Kidney (tissue), 14 donors: Measurements from ENCODE around the gene PKIG. TPM values are rescaled to one million over a fixed set of nuclear protein-coding genes. Genes with fewer than 3 reads are reported as not detected.

ENCODE experiments used
- DNase-seq, 5 donors: peaks; one replicate each; pipeline ENCODE4 v3.0.0-alpha.2; 2013 to 2020
- FAIRE-seq: peaks from 2 replicates; lab custom pipeline; 2012; peaks lifted over from hg19 to GRCh38; lab: Jason Lieb, UNC
- H3K27ac ChIP-seq, 2 donors: one replicate each; pipeline ENCODE4 v1.7.0; 2013; ENCODE audit warnings: low read depth in 2 of 2, low read length in 2 of 2, inconsistent platforms in 1 of 2
- H3K27me3 ChIP-seq: one replicate; pipeline ENCODE4 v1.7.1; 2013; ENCODE audit warnings: low read length, inconsistent platforms; ENCODE audit not compliant: control insufficient read depth, insufficient read depth
- H3K36me3 ChIP-seq, 3 donors: one replicate each; pipeline versions ENCODE4 v1.7.0 to v1.7.1; 2013; ENCODE audit warnings: low read length in 3 of 3, control low read depth in 1 of 3, inconsistent platforms in 1 of 3; ENCODE audit not compliant: insufficient read depth in 3 of 3, control insufficient read depth in 2 of 3
- H3K4me1 ChIP-seq, 3 donors: one replicate each; pipeline versions ENCODE4 v1.7.0 to v1.7.1; 2013; ENCODE audit warnings: low read length in 3 of 3, inconsistent platforms in 1 of 3, low read depth in 1 of 3; ENCODE audit not compliant: control insufficient read depth in 2 of 3, insufficient read depth in 2 of 3
- H3K4me3 ChIP-seq, 3 donors: one replicate each; pipeline versions ENCODE4 v1.7.0 to v1.8.1; 2013; ENCODE audit warnings: low read length in 3 of 3, control low read depth in 1 of 3, inconsistent platforms in 1 of 3
- H3K9ac ChIP-seq, 3 donors: one replicate each; pipeline versions ENCODE4 v1.7.0 to v1.7.1; 2013; ENCODE audit warnings: low read length in 3 of 3, control low read depth in 1 of 3, inconsistent platforms in 1 of 3
- H3K9me3 ChIP-seq, 3 donors: one replicate each; pipeline versions ENCODE4 v1.7.0 to v1.7.1; 2013; ENCODE audit warnings: low read length in 3 of 3, control low read depth in 1 of 3, inconsistent platforms in 1 of 3; ENCODE audit not compliant: control insufficient read depth in 2 of 3, insufficient read depth in 1 of 3
- intact Hi-C: fragments of 100-400 bp; cut with DNase I; formaldehyde crosslinking; loops from one replicate; pipeline ENCODE4 v1.11.1; 2022
- polyA plus RNA-seq: library from polyadenylated mRNA; stranded (reverse); fragments of 350-450 nt; fragmentation: Illumina TruSeq; extraction: RNeasy Lipid Tissue Mini Kit (QIAGEN cat#74804); gene quantifications from one replicate; pipeline ENCODE4 v1.2.3, GENCODE V29; 2014; ENCODE audit warnings: low read depth, low replicate concordance; ENCODE audit not compliant: insufficient read depth
- total RNA-seq: library from RNA; stranded (reverse); fragmentation: NEBNext Ultra II Directional; extraction: Animal tissue kit (Norgen Biotek cat#: 25700); gene quantifications from one replicate; pipeline ENCODE4 v1.2.1, GENCODE V29; 2021
- TF ChIP-seq, protein P1 (sequence below): IDR thresholded peaks from 3 replicates; pipeline ENCODE4 v1.5.1; 2012; ENCODE audit warnings: mild to moderate bottlenecking, moderate library complexity, borderline replicate concordance; ENCODE audit not compliant: insufficient read depth; ENCODE audit errors: extremely low read depth
- donor health status: control.
- donor health status: control.
- donor health status: control.
- donor health status: control.
- donor health status: control.
- donor health status: DM: yes; HTN: yes; CAD: no.
- donor health status: Normal renal cell carcinoma (clear cell type).

The PKIG gene
- total and polyA plus RNA-seq, 2 donors from 2014 or later: 71.1 to 150 TPM

DNA sequence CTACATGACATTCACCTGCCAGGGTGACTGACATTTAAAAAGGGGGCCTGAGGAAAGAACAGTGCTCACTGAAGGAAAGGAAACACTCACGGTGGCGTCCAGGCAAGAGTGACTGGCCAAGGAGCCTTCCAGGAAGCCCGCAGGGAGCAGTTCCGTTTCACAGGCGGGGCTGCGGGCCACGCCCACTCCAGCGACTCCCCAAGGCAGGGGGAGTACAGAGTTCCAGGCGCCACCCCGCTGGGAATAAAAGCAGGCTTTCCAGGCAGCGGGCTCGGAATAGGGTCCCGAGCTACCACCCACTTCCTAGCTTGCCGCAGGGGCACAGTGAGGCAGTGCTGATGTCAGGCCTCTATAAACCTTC lies 34.2 kb downstream of the PKIG start:
- Histone ChIP-seq H3K9ac (no peak overlapping the region), H3K27me3 (no peaks in the 10 kb centered on the region), H3K4me1 (peaks cover 0 to 16% (median 9%) of the 10 kb centered on the region in 3 donors), H3K4me3 (no peak overlapping the region), H3K9me3 (no peaks in the 10 kb centered on the region), H3K27ac (no peak overlapping the region), H3K36me3 (peaks cover 2 to 31% (median 6%) of the 10 kb centered on the region in 3 donors)
- intact Hi-C loops: loop anchor here (10.0 kb wide), 1 partner anchor 232 kb away; no protein-coding TSS in a partner anchor
- FAIRE-seq (no peak), DNase-seq (peak in 1 of 5 donors; percentile 78)
- TF ChIP-seq, protein P1, sequence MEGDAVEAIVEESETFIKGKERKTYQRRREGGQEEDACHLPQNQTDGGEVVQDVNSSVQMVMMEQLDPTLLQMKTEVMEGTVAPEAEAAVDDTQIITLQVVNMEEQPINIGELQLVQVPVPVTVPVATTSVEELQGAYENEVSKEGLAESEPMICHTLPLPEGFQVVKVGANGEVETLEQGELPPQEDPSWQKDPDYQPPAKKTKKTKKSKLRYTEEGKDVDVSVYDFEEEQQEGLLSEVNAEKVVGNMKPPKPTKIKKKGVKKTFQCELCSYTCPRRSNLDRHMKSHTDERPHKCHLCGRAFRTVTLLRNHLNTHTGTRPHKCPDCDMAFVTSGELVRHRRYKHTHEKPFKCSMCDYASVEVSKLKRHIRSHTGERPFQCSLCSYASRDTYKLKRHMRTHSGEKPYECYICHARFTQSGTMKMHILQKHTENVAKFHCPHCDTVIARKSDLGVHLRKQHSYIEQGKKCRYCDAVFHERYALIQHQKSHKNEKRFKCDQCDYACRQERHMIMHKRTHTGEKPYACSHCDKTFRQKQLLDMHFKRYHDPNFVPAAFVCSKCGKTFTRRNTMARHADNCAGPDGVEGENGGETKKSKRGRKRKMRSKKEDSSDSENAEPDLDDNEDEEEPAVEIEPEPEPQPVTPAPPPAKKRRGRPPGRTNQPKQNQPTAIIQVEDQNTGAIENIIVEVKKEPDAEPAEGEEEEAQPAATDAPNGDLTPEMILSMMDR: no peak

GRCh38 chr20:44618318-44618731 lies 35.9 kb downstream of the PKIG start:
- Histone ChIP-seq H3K9ac (no peak overlapping the region), H3K36me3 (peaks cover 2 to 31% (median 6%) of the 10 kb centered on the region in 3 donors), H3K4me1 (peaks cover 0 to 16% (median 9%) of the 10 kb centered on the region in 3 donors), H3K4me3 (no peak overlapping the region), H3K27me3 (no peaks in the 10 kb centered on the region), H3K9me3 (peaks cover 0 to 5% (median 0%) of the 10 kb centered on the region in 3 donors), H3K27ac (no peak overlapping the region)
- DNase-seq: peak in 1 of 5 donors; percentile 68
- intact Hi-C loops: loop anchor here (10.0 kb wide), 1 partner anchor 234 kb away; no protein-coding TSS in a partner anchor
- TF ChIP-seq, protein P1: no peak
- no peak for FAIRE-seq

- Histone ChIP-seq H3K27me3 (no peaks in the 10 kb centered on the region), H3K36me3 (peaks cover 0 to 31% (median 2%) of the 10 kb centered on the region in 3 donors), H3K9ac (no peak overlapping the region), H3K27ac (no peak overlapping the region), H3K9me3 (peaks cover 0 to 5% (median 0%) of the 10 kb centered on the region in 3 donors), H3K4me1 (peaks cover 0 to 16% (median 9%) of the 10 kb centered on the region in 3 donors), H3K4me3 (no peak overlapping the region)
- DNase-seq: no peak
- intact Hi-C loops: loop anchor here (10.0 kb wide), 1 partner anchor 234 kb away; no protein-coding TSS in a partner anchor
- FAIRE-seq: no peak
- TF ChIP-seq, protein P1: no peak
Measured at GRCh38 chr20:44619294-44619693, 36.9 kb downstream of the PKIG start.

DNA sequence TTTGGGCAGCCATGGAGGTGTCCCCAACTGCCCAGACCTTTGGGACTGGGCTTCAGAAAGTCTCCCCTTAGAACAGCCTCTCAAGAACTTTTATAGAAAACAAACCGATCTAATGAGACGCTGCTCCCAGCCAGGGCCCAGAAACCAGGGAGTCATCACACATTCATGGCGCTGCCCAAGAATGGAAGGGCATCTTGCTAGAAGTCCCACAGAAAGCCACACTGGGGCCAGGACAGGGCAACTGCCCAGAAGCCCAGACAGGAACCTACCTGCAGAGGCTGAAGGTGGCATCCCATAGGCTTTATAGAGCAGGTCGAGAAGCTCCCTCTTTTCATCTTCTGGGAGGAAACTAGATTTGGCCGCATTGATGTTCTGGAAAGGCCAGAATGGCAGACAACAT lies 37.7 kb downstream of the PKIG start:
- peaks cover 0 to 13% (median 9%) of the 10 kb centered on the region in 3 donors for H3K4me1 ChIP-seq
- FAIRE-seq (no peak), DNase-seq (no peak)
- TF ChIP-seq, protein P1: no peak
- intact Hi-C loops: no loop called here
- peaks cover 0 to 5% (median 0%) of the 10 kb centered on the region in 3 donors for H3K9me3 ChIP-seq
- H3K9ac ChIP-seq: no peak overlapping the region
- no peaks in the 10 kb centered on the region for H3K27me3 ChIP-seq
- no peak overlapping the region for H3K27ac ChIP-seq
- H3K4me3 ChIP-seq: no peak overlapping the region
- peaks cover 0 to 31% (median 2%) of the 10 kb centered on the region in 3 donors for H3K36me3 ChIP-seq
